ENCODE results near the gene CHCHD5.

CHCHD5 gene

DNA sequence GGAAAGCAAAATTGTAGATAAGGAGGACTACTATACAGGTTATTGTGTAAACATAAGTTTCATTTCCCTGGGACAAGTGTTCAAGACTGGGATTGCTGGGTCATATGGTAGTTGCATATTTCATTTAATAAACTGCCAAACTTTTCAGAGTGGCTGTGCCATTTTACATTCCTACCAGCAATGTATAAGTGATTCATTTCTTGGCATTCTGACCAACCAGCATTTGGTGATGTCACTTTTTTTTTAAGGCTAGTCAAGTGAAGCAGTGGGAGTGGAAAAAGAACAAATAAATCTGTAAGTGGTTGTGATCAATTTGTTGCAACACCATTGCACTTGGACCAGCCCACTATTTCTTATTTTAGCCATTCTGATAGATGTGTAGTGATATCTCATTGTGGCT lies 5.2 kb upstream of the CHCHD5 start:
- no peak overlapping the region for H3K4me3 ChIP-seq (ENCODE audit: low read depth, low read length)
- peak; percentile 87 for DNase-seq (ENCODE audit: low read depth)

DNA sequence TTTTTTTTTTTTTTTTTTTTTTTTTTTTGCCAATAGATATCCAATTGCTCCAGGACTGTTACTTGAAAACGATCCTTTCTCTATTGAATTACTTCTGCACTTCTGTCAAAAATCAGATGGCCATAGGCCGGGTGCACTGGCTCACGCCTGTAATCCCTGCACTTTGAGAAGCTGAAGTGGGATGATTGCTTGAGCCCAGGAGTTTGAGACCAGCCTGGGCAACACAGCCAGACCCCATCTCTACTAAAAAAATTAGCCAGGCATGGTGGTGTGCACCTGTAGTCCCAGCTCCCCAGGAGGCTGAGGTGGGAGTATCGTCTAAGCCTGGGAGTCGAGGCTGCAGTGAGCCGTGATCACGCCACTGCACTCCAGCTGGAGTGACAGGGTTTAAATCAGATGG lies 4.3 kb upstream of the CHCHD5 start:
- DNase-seq (ENCODE audit: low read depth) = no peak
- TF ChIP-seq, protein P1, sequence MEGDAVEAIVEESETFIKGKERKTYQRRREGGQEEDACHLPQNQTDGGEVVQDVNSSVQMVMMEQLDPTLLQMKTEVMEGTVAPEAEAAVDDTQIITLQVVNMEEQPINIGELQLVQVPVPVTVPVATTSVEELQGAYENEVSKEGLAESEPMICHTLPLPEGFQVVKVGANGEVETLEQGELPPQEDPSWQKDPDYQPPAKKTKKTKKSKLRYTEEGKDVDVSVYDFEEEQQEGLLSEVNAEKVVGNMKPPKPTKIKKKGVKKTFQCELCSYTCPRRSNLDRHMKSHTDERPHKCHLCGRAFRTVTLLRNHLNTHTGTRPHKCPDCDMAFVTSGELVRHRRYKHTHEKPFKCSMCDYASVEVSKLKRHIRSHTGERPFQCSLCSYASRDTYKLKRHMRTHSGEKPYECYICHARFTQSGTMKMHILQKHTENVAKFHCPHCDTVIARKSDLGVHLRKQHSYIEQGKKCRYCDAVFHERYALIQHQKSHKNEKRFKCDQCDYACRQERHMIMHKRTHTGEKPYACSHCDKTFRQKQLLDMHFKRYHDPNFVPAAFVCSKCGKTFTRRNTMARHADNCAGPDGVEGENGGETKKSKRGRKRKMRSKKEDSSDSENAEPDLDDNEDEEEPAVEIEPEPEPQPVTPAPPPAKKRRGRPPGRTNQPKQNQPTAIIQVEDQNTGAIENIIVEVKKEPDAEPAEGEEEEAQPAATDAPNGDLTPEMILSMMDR (conservative IDR thresholded peaks at IDR 0.05; ENCODE audit: low read depth, low read length) = no peak
- no peak overlapping the region for H3K4me3 ChIP-seq (ENCODE audit: low read depth, low read length)

More for the DNA sequence above, 5.2 kb upstream of the CHCHD5 start:
- TF ChIP-seq, protein P1 (conservative IDR thresholded peaks at IDR 0.05; ENCODE audit: low read depth, low read length) = peak; percentile 6

DNA sequence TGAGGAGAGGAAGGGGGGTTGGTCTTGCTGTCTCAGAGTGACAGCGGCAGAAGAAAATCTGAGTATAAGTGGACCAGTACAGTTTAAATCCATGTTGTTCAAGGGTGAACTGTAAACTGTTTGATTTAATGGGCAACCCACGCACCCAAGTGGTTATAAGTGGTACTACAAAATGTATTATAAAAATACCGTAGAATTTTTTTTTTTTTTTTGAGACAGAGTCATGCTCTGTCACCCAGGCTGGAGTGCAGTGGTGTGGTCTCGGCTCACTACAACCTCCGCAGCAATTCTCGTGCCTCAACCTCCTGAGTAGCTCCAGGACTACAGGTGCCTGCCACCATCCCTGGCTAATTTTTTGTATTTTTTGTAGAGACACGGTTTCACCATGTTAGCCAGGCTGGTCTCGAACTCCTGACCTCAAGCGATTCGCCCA lies 2.1 kb upstream of the CHCHD5 start:
- DNase-seq (ENCODE audit: low read depth) = peak; percentile 78
- TF ChIP-seq, protein P1 (conservative IDR thresholded peaks at IDR 0.05; ENCODE audit: low read depth, low read length) = peak; percentile 50
- no peak overlapping the region for H3K4me3 ChIP-seq (ENCODE audit: low read depth, low read length)

DNA sequence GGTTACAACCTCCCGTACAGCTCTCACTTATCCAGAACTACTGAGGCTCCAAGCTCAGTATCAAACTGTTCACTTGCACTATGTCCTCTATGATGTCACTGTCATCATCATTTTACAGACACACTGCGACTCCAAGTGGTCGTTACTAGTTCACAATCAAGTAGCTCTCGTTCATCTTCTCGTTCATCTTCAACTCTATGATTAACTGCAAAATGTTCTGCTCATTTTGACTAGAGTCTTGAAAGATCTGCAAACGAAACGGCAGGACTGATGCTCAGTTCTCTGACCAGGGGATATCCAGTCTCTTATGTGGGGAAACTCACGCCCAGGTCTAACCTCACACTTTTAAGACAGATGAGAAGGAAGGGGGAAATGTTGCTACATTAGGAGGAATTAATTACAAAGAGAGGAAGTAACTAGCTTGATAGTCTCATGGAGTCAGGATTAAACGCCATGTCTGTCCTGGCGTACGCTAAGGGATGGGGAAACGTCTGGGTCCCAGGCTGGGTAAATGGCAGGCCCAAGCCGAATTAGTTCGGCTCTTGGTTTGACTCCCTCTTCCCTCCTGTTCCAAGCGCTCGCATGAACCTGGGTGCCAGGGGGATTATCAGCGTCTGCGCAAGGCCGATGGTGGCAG lies 794 bp upstream of the CHCHD5 start:
- peak overlapping the region; percentile 89 for H3K4me3 ChIP-seq (ENCODE audit: low read depth, low read length)
- peak; percentile 25 for DNase-seq (ENCODE audit: low read depth)
- TF ChIP-seq, protein P1 (conservative IDR thresholded peaks at IDR 0.05; ENCODE audit: low read depth, low read length) = no peak

DNA sequence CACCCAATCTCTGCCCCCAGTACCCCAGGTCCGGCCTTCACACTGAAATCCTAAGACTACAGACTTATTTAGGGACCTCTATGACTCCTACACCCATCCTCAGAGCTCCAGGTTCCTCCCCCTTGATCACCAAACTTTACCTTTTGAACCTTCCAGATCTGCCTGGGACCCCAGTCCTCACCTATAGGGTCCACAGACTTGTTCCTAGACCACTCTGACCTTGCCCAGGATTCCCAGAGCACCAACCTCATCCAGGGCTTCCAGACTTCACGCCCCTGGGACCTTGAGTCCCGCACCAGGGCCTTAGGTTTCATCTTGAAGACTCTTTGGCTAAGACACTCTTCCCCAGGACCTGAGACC lies 462 bp downstream of the CHCHD5 start:
- TF ChIP-seq, protein P1 (conservative IDR thresholded peaks at IDR 0.05; ENCODE audit: low read depth, low read length) = no peak
- peak overlapping the region; percentile 89 for H3K4me3 ChIP-seq (ENCODE audit: low read depth, low read length)
- no peak for DNase-seq (ENCODE audit: low read depth)

DNA sequence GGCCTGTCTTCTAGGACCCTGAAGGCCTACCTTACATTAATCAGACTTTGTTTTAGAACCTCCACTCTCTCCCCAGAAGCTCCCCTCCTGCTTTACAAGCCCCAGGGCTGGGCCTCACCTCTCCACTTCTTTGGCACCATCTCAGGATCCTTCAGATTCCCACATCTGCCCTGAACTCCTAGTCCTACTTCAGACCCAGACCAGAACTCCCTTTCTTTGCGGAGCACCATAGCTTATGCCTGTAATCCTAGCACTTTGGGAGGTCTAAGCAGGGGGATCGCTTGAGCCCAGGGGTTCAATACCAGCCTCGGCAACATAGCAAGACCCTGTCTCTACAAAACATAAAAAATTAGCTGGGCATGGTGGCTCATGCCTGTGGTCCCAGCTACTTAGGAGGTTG lies 991 bp downstream of the CHCHD5 start:
- no peak for DNase-seq (ENCODE audit: low read depth)
- no peak overlapping the region for H3K4me3 ChIP-seq (ENCODE audit: low read depth, low read length)
- TF ChIP-seq, protein P1 (conservative IDR thresholded peaks at IDR 0.05; ENCODE audit: low read depth, low read length) = no peak

DNA sequence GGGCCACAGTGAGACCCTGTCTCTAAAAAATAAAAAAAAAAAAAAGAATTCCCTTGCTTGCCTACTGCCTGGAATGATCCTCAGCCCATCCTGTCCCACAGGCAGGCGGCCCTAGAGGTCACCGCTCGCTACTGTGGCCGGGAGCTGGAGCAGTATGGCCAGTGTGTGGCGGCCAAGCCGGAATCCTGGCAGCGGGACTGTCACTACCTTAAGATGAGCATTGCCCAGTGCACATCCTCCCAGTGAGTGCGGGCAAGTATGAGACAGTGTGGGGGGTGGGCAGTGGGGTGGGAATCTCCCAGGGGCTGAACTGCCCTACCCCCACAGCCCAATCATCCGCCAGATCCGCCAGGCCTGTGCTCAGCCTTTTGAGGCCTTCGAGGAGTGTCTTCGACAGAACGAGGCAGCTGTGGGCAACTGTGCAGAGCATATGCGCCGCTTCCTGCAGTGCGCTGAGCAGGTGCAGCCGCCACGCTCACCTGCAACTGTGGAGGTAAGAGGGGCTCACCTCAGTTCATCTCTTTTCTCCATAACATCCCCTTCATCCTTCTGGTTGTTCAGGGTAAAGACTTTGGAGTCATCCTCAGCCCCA lies 1.6 kb downstream of the CHCHD5 start:
- TF ChIP-seq, protein P1 (conservative IDR thresholded peaks at IDR 0.05; ENCODE audit: low read depth, low read length) = no peak
- H3K4me3 ChIP-seq (ENCODE audit: low read depth, low read length) = no peak overlapping the region
- no peak for DNase-seq (ENCODE audit: low read depth)
